HepG2 (cell line): ENCODE results near the gene THSD8. TPM values are rescaled to one million over a fixed set of nuclear protein-coding genes. Genes with fewer than 3 reads are reported as not detected.

Experiments used
- ATRX ChIP-seq: sonication (generic); formaldehyde crosslinking; IDR thresholded peaks from 2 replicates; pipeline ENCODE4 v1.4.0; 2020; ENCODE audit warnings: missing genetic modification reagents, borderline replicate concordance
- DMAP1 ChIP-seq: IDR thresholded peaks from 2 replicates; pipeline ENCODE4 v1.6.1; 2016
- KLF11 ChIP-seq: IDR thresholded peaks from 2 replicates; pipeline ENCODE4 v1.6.1; 2016; ENCODE audit warnings: missing compliant biosample characterization
- MAF1 ChIP-seq: sonication (generic); formaldehyde crosslinking; IDR thresholded peaks from 2 replicates; pipeline ENCODE4 v1.5.0; 2020; ENCODE audit warnings: missing genetic modification reagents, borderline replicate concordance
- MAFK ChIP-seq, 2 experiments: IDR thresholded peaks in 1 of 2; conservative IDR thresholded peaks in 1 of 2; 2 replicates each; pipeline ENCODE4 v1.6.1; 2011; ENCODE audit warnings: improper control_type of control experiment in 2 of 2, low read length in 2 of 2
- MATR3 ChIP-seq: sonication (generic); formaldehyde crosslinking; IDR thresholded peaks from 2 replicates; pipeline ENCODE4 v1.4.0; 2020; ENCODE audit warnings: missing genetic modification reagents
- NFE2 ChIP-seq: sonication (generic); formaldehyde crosslinking; IDR thresholded peaks from 2 replicates; pipeline ENCODE4 v1.4.0; 2020; ENCODE audit warnings: missing genetic modification reagents
- ONECUT2 ChIP-seq: sonication (generic); formaldehyde crosslinking; IDR thresholded peaks from 2 replicates; pipeline ENCODE4 v1.4.0; 2020; ENCODE audit warnings: missing genetic modification reagents
- PHF20 ChIP-seq: sonication (generic); formaldehyde crosslinking; IDR thresholded peaks from 2 replicates; pipeline ENCODE4 v1.5.0; 2020; ENCODE audit warnings: mild to moderate bottlenecking, missing genetic modification reagents
- RNF2 ChIP-seq: fragments of 450-650 bp; conservative IDR thresholded peaks from 2 replicates; pipeline ENCODE4 v1.6.1; 2016; ENCODE audit warnings: low read depth
- SMAD3 ChIP-seq: sonication (generic); formaldehyde crosslinking; IDR thresholded peaks from 2 replicates; pipeline ENCODE4 v1.4.0; 2020; ENCODE audit warnings: missing genetic modification reagents
- SPEN ChIP-seq: sonication (generic); formaldehyde crosslinking; IDR thresholded peaks from 2 replicates; pipeline ENCODE4 v1.5.1; 2020; ENCODE audit warnings: low read depth, mild to moderate bottlenecking, missing genetic modification reagents
- SRY ChIP-seq: sonication (generic); formaldehyde crosslinking; IDR thresholded peaks from 2 replicates; pipeline ENCODE4 v1.8.0; 2022; ENCODE audit warnings: mild to moderate bottlenecking, missing genetic modification reagents
- TOPORS ChIP-seq: sonication (generic); formaldehyde crosslinking; IDR thresholded peaks from 2 replicates; pipeline ENCODE4 v1.8.0; 2023; ENCODE audit warnings: mild to moderate bottlenecking, missing genetic modification reagents
- ZNF136 ChIP-seq: sonication (generic); formaldehyde crosslinking; IDR thresholded peaks from 2 replicates; pipeline ENCODE4 v1.8.1; 2022; ENCODE audit warnings: low read depth, mild to moderate bottlenecking, moderate library complexity, missing genetic modification reagents
- ZNF205 ChIP-seq: IDR thresholded peaks from 2 replicates; pipeline ENCODE4 v1.6.1; 2018; ENCODE audit warnings: missing biosample characterization, missing genetic modification reagents
- ZNF292 ChIP-seq: sonication (generic); formaldehyde crosslinking; IDR thresholded peaks from 2 replicates; pipeline ENCODE4 v1.8.1; 2022; ENCODE audit warnings: mild to moderate bottlenecking, low read depth, missing genetic modification reagents, borderline replicate concordance
- ZNF431 ChIP-seq: sonication (generic); formaldehyde crosslinking; IDR thresholded peaks from 2 replicates; pipeline ENCODE4 v1.9.0; 2022; ENCODE audit warnings: missing genetic modification reagents, low read depth, mild to moderate bottlenecking, borderline replicate concordance
- ZNF432 ChIP-seq: sonication (generic); formaldehyde crosslinking; IDR thresholded peaks from 2 replicates; pipeline ENCODE4 v1.5.0; 2020; ENCODE audit warnings: missing genetic modification reagents, mild to moderate bottlenecking, borderline replicate concordance
- ZNF589 ChIP-seq: sonication (generic); formaldehyde crosslinking; conservative IDR thresholded peaks from 2 replicates; pipeline ENCODE4 v1.8.0; 2022; ENCODE audit warnings: mild to moderate bottlenecking, moderate library complexity, missing genetic modification reagents
- ZNF777 ChIP-seq: sonication (generic); formaldehyde crosslinking; IDR thresholded peaks from 2 replicates; pipeline ENCODE4 v1.4.0; 2020; ENCODE audit warnings: missing genetic modification reagents
- ZNF788 ChIP-seq: sonication (generic); formaldehyde crosslinking; IDR thresholded peaks from 2 replicates; pipeline ENCODE4 v1.5.0; 2020; ENCODE audit warnings: mild to moderate bottlenecking, missing genetic modification reagents, borderline replicate concordance
- ZNF878 ChIP-seq: sonication (generic); formaldehyde crosslinking; IDR thresholded peaks from 2 replicates; pipeline ENCODE4 v1.8.1; 2023; ENCODE audit warnings: mild to moderate bottlenecking, missing genetic modification reagents, moderate library complexity
- polyA plus RNA-seq, 8 experiments: library from polyadenylated mRNA; depleted of rRNA in 3 of 8; stranded (reverse) in 7 of 8; unstranded in 1 of 8; fragments of >200 nt; fragmentation: Illumina TruSeq in 4 of 8; extraction: Trizol in 4 of 8; gene quantifications; 2 replicates each; pipeline versions ENCODE4 v1.2.1 to v1.2.3, GENCODE V29; 2011 to 2016; ENCODE audit warnings: low read depth in 4 of 8, missing spikeins in 1 of 8, mixed read lengths in 1 of 8; ENCODE audit not compliant: insufficient read depth in 1 of 8
- total RNA-seq, 5 experiments: library from RNA; depleted of rRNA; stranded (reverse); fragments of >200 nt; fragmentation: Illumina TruSeq; extraction: Trizol; gene quantifications; 2 replicates each; pipeline ENCODE4 v1.2.3, GENCODE V29; 2016; ENCODE audit warnings: low read depth in 1 of 5
- TF ChIP-seq, protein P1 (sequence below), 2 experiments: sonication (generic) in 1 of 2; formaldehyde crosslinking in 1 of 2; IDR thresholded peaks; 2 replicates each; pipeline versions ENCODE4 v1.5.1 to v1.6.1; 2011 to 2020; ENCODE audit warnings: borderline replicate concordance in 1 of 2, low read depth in 1 of 2, low read length in 1 of 2, mild to moderate bottlenecking in 1 of 2, missing genetic modification reagents in 1 of 2, moderate library complexity in 1 of 2
- TF ChIP-seq, protein P2 (sequence below): sonication (generic); formaldehyde crosslinking; IDR thresholded peaks from 2 replicates; pipeline ENCODE4 v1.4.0; 2020; ENCODE audit warnings: missing genetic modification reagents, mild to moderate bottlenecking, borderline replicate concordance

The THSD8 gene
- total and polyA plus RNA-seq, 2 of the 13 experiments (the other 11 are each of a cell fraction or from before 2014, with no cell fraction given) = 4.8 to 14.9 TPM

DNA sequence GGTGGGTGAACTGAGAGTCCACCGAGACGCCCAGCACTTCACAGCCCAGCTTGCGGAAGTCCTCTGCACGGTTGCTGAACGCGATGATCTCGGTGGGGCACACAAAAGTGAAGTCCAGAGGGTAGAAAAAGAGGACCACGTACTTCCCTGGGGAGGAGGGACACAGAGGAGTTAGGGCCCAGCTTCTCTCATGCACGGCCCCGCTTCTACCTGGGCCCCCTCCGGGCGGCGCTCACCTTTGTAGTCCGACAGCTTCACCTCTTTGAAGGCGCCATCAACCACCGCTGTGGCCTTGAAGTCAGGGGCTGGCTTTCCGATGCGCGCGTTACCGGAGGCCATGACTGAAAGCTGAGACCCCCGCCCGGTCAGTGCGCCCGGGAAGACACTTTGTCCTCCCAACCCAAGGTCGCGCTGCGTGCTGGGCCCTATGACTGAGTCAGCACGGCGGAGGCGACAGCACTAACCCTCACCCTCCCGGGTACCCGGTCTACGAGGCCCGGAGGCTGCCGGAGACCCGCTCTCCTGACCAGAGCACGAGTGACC lies 875 bp upstream of the THSD8 start (continued):
- TF ChIP-seq SRY (CRISPR knock-in tag) = peak; percentile 60
- no peak for TF ChIP-seq MATR3 (CRISPR knock-in tag)
- no peak for TF ChIP-seq ATRX (CRISPR knock-in tag)
- TF ChIP-seq ZNF292 (CRISPR knock-in tag) = no peak
- TF ChIP-seq MAF1 (CRISPR knock-in tag) = no peak
- TF ChIP-seq ZNF777 (CRISPR knock-in tag) = no peak
- no peak for TF ChIP-seq ZNF878 (CRISPR knock-in tag)
- TF ChIP-seq RNF2 = no peak
- TF ChIP-seq, protein P1, sequence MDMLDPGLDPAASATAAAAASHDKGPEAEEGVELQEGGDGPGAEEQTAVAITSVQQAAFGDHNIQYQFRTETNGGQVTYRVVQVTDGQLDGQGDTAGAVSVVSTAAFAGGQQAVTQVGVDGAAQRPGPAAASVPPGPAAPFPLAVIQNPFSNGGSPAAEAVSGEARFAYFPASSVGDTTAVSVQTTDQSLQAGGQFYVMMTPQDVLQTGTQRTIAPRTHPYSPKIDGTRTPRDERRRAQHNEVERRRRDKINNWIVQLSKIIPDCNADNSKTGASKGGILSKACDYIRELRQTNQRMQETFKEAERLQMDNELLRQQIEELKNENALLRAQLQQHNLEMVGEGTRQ (IDR thresholded peaks at IDR 0.05; ENCODE audit: low read depth, low read length) = no peak
- TF ChIP-seq, protein P1 (CRISPR knock-in tag; IDR thresholded peaks at IDR 0.05; ENCODE audit: borderline replicate concordance) = no peak
- TF ChIP-seq PHF20 (CRISPR knock-in tag) = 0 out of 2 replicates have a peak, but pooled peaks have one; percentile 13
- TF ChIP-seq KLF11 = peak; percentile 15; the same call in 1 of the 2 replicates
- 0 out of 2 replicates have a peak, but pooled peaks have one; percentile 12 for TF ChIP-seq ZNF205
- no peak for TF ChIP-seq NFE2 (CRISPR knock-in tag)
- peak; percentile 28 to 42; a peak in 2 of 4 replicates for TF ChIP-seq MAFK (conservative IDR thresholded peaks at IDR 0.05 in 1 of 2, IDR thresholded peaks at IDR 0.05 in 1 of 2; ENCODE audit: low read length in 2 of 2)
- no peak for TF ChIP-seq TOPORS (CRISPR knock-in tag)
- no peak for TF ChIP-seq SMAD3 (CRISPR knock-in tag)
- TF ChIP-seq ONECUT2 (CRISPR knock-in tag) = no peak
- TF ChIP-seq, protein P2, sequence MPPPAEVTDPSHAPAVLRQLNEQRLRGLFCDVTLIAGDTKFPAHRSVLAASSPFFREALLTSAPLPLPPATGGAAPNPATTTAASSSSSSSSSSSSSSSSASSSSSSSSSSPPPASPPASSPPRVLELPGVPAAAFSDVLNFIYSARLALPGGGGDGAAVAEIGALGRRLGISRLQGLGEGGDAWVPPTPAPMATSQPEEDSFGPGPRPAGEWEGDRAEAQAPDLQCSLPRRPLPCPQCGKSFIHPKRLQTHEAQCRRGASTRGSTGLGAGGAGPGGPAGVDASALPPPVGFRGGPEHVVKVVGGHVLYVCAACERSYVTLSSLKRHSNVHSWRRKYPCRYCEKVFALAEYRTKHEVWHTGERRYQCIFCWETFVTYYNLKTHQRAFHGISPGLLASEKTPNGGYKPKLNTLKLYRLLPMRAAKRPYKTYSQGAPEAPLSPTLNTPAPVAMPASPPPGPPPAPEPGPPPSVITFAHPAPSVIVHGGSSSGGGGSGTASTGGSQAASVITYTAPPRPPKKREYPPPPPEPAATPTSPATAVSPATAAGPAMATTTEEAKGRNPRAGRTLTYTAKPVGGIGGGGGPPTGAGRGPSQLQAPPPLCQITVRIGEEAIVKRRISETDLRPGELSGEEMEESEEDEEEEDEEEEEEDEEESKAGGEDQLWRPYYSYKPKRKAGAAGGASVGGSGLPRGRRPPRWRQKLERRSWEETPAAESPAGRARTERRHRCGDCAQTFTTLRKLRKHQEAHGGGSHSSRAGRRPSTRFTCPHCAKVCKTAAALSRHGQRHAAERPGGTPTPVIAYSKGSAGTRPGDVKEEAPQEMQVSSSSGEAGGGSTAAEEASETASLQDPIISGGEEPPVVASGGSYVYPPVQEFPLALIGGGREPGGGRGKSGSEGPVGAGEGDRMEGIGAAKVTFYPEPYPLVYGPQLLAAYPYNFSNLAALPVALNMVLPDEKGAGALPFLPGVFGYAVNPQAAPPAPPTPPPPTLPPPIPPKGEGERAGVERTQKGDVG (CRISPR knock-in tag) = peak; percentile 89; the same call in 1 of the 2 replicates
- TF ChIP-seq SPEN (CRISPR knock-in tag) = no peak
- TF ChIP-seq ZNF432 (CRISPR knock-in tag) = no peak
- 0 out of 2 replicates have a peak, but pooled peaks have one; percentile 54 for TF ChIP-seq ZNF431
- peak; percentile 26; the same call in 1 of the 2 replicates for TF ChIP-seq DMAP1
- TF ChIP-seq ZNF589 (CRISPR knock-in tag) = 0 out of 2 replicates have a peak, but pooled peaks have one; percentile 5
- 0 out of 2 replicates have a peak, but pooled peaks have one; percentile 1 for TF ChIP-seq ZNF788 (CRISPR knock-in tag)
- 0 out of 2 replicates have a peak, but pooled peaks have one; percentile 45 for TF ChIP-seq ZNF136
